HFFc6 (cell line): ENCODE measurements around the gene SRRM1. TPM values are rescaled to one million over a fixed set of nuclear protein-coding genes. Genes with fewer than 3 reads are reported as not detected.

Experiments used
- DNase-seq: peaks from one replicate; pipeline ENCODE4 v3.0.0-alpha.2; 2018
- H3K27ac Mint-ChIP-seq: 2 replicates; pipeline ENCODE4 v1.8.0; 2020; ENCODE audit warnings: mild to moderate bottlenecking, mixed read lengths
- H3K27me3 Mint-ChIP-seq: 2 replicates; pipeline ENCODE4 v1.8.0; 2021; ENCODE audit warnings: mild to moderate bottlenecking, moderate library complexity, mixed read lengths; ENCODE audit not compliant: insufficient read depth
- H3K36me3 Mint-ChIP-seq: 2 replicates; pipeline ENCODE4 v1.8.0; 2021; ENCODE audit warnings: low read depth, mixed read lengths
- H3K4me1 Mint-ChIP-seq: 2 replicates; pipeline ENCODE4 v1.8.0; 2020; ENCODE audit warnings: low read depth, mixed read lengths
- H3K4me3 Mint-ChIP-seq: 2 replicates; pipeline ENCODE4 v1.8.0; 2020; ENCODE audit warnings: mild to moderate bottlenecking, moderate library complexity, mixed read lengths
- H3K9me3 Mint-ChIP-seq: 2 replicates; pipeline ENCODE4 v1.8.0; 2020; ENCODE audit warnings: mild to moderate bottlenecking, mixed read lengths
- CTCF ChIP-seq: fragments of 200-600 bp; sonication (generic); IDR thresholded peaks from 2 replicates; pipeline ENCODE4 v1.5.0; 2021; ENCODE audit warnings: antibody characterized with exemption, mild to moderate bottlenecking
- total RNA-seq, 6 experiments: library from RNA; stranded (reverse); fragmentation: NEBNext Ultra II Directional; extraction: Animal tissue kit (Norgen Biotek cat#: 25700); gene quantifications; 2 replicates in 1 of 6; 3 replicates in 5 of 6; pipeline ENCODE4 v1.2.3, GENCODE V29; 2021

SRRM1 gene
- total RNA-seq, 6 experiments from 2014 or later = 118 to 149 (median 134) TPM

- Mint-ChIP-seq H3K27ac (peak overlapping the region; percentile 82), H3K4me1 (peaks cover 66% of the 10 kb centered on the region), H3K4me3 (peak overlapping the region; percentile 4; the same call in 1 of the 2 replicates), H3K36me3 (peaks cover 3% of the 10 kb centered on the region; the same call in 1 of the 2 replicates), H3K27me3 (no peaks in the 10 kb centered on the region), H3K9me3 (no peaks in the 10 kb centered on the region)
- TF ChIP-seq CTCF = no peak
- peak; percentile 57 for DNase-seq
Measured at GRCh38 chr1:24713176-24713575, 70.1 kb downstream of the SRRM1 start.

GRCh38 chr1:24713736-24714135, 70.6 kb downstream of the SRRM1 start:
- Mint-ChIP-seq H3K36me3 (peaks cover 9% of the 10 kb centered on the region), H3K9me3 (no peaks in the 10 kb centered on the region), H3K4me3 (peak overlapping the region; percentile 4), H3K27me3 (no peaks in the 10 kb centered on the region; the same call in 1 of the 2 replicates), H3K27ac (peak overlapping the region; percentile 82), H3K4me1 (peaks cover 70% of the 10 kb centered on the region)
- no peak for DNase-seq
- no peak for TF ChIP-seq CTCF

- TF ChIP-seq CTCF = no peak
- Mint-ChIP-seq H3K36me3 (peaks cover 11% of the 10 kb centered on the region), H3K27me3 (no peaks in the 10 kb centered on the region; the same call in 1 of the 2 replicates), H3K27ac (peak overlapping the region; percentile 82), H3K9me3 (no peaks in the 10 kb centered on the region), H3K4me3 (peak overlapping the region; percentile 13; the same call in 1 of the 2 replicates), H3K4me1 (peaks cover 74% of the 10 kb centered on the region)
- peak; percentile 59 for DNase-seq
Measured at GRCh38 chr1:24714859-24715520, 71.9 kb downstream of the SRRM1 start.

- H3K27me3 Mint-ChIP-seq = no peaks in the 10 kb centered on the region; the same call in 1 of the 2 replicates
Measured at GRCh38 chr1:24715658-24716057, 72.6 kb downstream of the SRRM1 start.

GRCh38 chr1:24717887-24718650, 75.0 kb downstream of the SRRM1 start:
- Mint-ChIP-seq H3K4me3 (no peak overlapping the region), H3K9me3 (peaks cover 9% of the 10 kb centered on the region; the same call in 1 of the 2 replicates), H3K4me1 (peaks cover 82% of the 10 kb centered on the region), H3K27ac (peak overlapping the region; percentile 90), H3K36me3 (peaks cover 17% of the 10 kb centered on the region), H3K27me3 (no peaks in the 10 kb centered on the region; the same call in 1 of the 2 replicates)
- TF ChIP-seq CTCF = no peak
- DNase-seq = no peak

More at GRCh38 chr1:24715658-24716057, 72.6 kb downstream of the SRRM1 start:
- Mint-ChIP-seq H3K27ac (peak overlapping the region; percentile 82), H3K4me1 (peaks cover 77% of the 10 kb centered on the region), H3K36me3 (peaks cover 11% of the 10 kb centered on the region), H3K4me3 (peak overlapping the region; percentile 13; the same call in 1 of the 2 replicates), H3K9me3 (peaks cover 2% of the 10 kb centered on the region; the same call in 1 of the 2 replicates)
- no peak for TF ChIP-seq CTCF
- no peak for DNase-seq
